Left ventricle myocardium inferior (tissue), 1 donor: ENCODE results near the gene WDR33. TPM values are rescaled to one million over a fixed set of nuclear protein-coding genes. Genes with fewer than 3 reads are reported as not detected.
A peak's percentile ranks its signal among the peaks of the same experiment; 100 is the strongest.

Source experiments
- DNase-seq: peaks from one replicate; pipeline ENCODE4 v3.0.0-alpha.2; 2020
- H3K27ac ChIP-seq: fragments of 200-600 bp; replicated peaks from 2 replicates; pipeline ENCODE4 v1.8.0; 2021
- H3K27me3 ChIP-seq: fragments of 200-600 bp; 2 replicates; pipeline ENCODE4 v1.8.0; 2021; ENCODE audit warnings: low read depth
- H3K36me3 ChIP-seq: fragments of 200-600 bp; 2 replicates; pipeline ENCODE4 v1.8.0; 2021
- H3K4me1 ChIP-seq: fragments of 200-600 bp; 2 replicates; pipeline ENCODE4 v1.8.0; 2021
- H3K4me3 ChIP-seq: fragments of 200-600 bp; 2 replicates; pipeline ENCODE4 v1.8.0; 2021; ENCODE audit warnings: mild to moderate bottlenecking, moderate library complexity
- H3K9me3 ChIP-seq: fragments of 200-600 bp; replicated peaks from 2 replicates; pipeline ENCODE4 v1.8.0; 2021
- intact Hi-C: fragments of 100-400 bp; cut with micrococcal nuclease; formaldehyde crosslinking; loops from one replicate; pipeline ENCODE4 v1.11.0; 2022
- total RNA-seq: library from RNA; stranded (reverse); fragmentation: NEBNext Ultra II Directional; extraction: Animal tissue kit (Norgen Biotek cat#: 25700); gene quantifications from one replicate; pipeline ENCODE4 v1.2.1, GENCODE V29; 2021
- TF ChIP-seq, protein P1 (sequence below): fragments of 200-600 bp; IDR thresholded peaks from 2 replicates; pipeline ENCODE4 v1.8.0; 2021; ENCODE audit warnings: antibody characterized with exemption, mild to moderate bottlenecking, borderline replicate concordance
- donor health status: DM: no; HTN: yes; CAD: no; lungs with severe emphysema.

Gene WDR33
- total RNA-seq, 1 donor from 2014 or later, result 38.9 TPM

DNA sequence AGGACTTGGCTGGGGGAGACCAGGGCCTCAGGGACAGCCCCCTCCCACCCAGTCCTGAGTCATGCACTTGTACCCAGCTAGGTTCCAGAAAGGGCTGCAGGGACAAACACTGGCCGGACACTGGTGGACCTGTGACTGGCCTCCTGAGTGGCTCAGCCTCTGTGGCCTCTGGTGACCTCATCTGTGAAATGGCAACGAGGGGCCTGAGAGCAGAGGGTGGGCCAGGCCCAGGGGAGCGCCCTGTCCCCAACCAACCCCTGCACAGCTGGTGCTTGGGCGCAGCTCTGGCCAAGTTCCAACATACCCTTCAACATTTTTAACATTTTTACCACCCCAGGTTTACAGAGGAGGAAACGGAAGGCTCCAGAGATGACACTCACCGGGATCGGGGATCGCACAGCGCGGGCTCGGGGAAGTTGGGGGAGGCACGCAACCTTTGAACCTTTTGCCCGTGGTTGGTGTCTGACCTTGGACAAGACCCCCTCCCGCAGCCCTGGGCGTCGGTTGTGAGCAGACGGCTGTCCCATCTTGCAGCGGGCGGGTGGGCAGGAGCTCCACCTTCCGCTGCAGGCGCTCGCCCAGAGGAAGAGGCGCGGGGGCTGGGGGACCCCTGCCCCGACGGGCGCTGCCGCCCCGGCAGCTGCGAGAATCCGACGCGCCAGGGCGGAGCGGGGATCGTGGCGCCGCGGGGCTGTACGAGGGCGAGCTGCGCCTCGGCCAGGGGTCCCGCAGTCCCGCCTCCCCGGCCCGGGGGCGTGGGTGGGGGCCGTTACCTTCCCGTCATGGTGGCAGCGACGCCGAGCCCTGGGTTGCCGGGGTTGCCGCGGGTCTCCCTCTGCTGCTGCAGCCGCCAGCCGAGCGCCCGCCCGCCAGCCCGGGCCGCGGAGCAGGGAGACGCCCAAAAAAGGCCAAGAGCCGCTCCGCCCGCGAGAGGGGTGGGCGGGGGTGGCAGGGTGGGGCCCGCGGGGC lies 136.4 kb downstream of the WDR33 start:
- intact Hi-C loops, result no loop called here
- peak overlapping the region; percentile 94 for H3K4me3 ChIP-seq
- H3K27me3 ChIP-seq, result no peaks in the 10 kb centered on the region
- peaks cover 22% of the 10 kb centered on the region for H3K36me3 ChIP-seq
- TF ChIP-seq, protein P1, sequence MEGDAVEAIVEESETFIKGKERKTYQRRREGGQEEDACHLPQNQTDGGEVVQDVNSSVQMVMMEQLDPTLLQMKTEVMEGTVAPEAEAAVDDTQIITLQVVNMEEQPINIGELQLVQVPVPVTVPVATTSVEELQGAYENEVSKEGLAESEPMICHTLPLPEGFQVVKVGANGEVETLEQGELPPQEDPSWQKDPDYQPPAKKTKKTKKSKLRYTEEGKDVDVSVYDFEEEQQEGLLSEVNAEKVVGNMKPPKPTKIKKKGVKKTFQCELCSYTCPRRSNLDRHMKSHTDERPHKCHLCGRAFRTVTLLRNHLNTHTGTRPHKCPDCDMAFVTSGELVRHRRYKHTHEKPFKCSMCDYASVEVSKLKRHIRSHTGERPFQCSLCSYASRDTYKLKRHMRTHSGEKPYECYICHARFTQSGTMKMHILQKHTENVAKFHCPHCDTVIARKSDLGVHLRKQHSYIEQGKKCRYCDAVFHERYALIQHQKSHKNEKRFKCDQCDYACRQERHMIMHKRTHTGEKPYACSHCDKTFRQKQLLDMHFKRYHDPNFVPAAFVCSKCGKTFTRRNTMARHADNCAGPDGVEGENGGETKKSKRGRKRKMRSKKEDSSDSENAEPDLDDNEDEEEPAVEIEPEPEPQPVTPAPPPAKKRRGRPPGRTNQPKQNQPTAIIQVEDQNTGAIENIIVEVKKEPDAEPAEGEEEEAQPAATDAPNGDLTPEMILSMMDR, result no peak
- DNase-seq, result peak; percentile 62
- H3K4me1 ChIP-seq, result peaks cover 94% of the 10 kb centered on the region
- no peaks in the 10 kb centered on the region for H3K9me3 ChIP-seq
- H3K27ac ChIP-seq, result peak overlapping the region; percentile 99

DNA sequence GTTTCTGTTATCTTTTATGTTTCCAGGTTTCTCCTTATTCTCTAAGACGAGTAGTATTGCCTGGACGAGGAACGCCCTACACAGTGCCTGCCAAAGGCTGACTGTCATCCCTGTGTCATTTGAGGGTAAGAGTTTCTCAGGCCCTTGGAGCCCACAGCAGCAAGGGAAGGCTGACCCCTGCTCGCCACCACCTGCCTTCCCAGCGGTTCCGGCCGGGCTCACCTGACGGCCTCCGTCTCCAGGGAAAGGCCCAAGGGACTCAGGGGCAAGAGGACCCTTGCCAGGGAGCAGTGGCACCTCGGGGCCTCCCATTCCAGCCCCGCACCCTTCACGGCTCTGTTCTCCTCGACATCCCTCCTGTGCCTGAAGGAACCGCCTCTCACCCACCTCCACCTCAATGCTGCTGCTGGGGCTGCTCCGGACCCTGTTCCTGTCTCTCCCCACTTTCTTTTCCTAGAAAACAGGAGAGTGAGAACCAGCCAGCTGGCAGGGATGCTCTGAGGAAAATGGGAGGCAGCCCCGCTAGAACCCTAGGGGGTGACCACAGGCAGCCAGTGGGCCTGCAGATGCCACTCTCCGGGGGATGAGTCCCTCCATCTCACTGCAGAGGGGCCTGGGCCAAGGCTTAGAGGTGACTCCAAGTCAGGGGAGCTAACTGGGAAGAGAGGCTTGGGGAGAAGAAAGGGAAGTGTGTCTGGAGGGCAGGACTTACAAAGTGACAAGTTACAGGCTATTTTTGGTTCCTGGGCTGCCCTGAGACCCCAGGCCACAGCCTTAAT lies 137.5 kb downstream of the WDR33 start:
- intact Hi-C loops, result no loop called here
- no peak for DNase-seq
- Histone ChIP-seq H3K27ac (peak overlapping the region; percentile 99), H3K4me3 (peak overlapping the region; percentile 94), H3K27me3 (no peaks in the 10 kb centered on the region), H3K36me3 (peaks cover 22% of the 10 kb centered on the region), H3K9me3 (no peaks in the 10 kb centered on the region), H3K4me1 (peaks cover 94% of the 10 kb centered on the region)
- TF ChIP-seq, protein P1, result no peak

DNA sequence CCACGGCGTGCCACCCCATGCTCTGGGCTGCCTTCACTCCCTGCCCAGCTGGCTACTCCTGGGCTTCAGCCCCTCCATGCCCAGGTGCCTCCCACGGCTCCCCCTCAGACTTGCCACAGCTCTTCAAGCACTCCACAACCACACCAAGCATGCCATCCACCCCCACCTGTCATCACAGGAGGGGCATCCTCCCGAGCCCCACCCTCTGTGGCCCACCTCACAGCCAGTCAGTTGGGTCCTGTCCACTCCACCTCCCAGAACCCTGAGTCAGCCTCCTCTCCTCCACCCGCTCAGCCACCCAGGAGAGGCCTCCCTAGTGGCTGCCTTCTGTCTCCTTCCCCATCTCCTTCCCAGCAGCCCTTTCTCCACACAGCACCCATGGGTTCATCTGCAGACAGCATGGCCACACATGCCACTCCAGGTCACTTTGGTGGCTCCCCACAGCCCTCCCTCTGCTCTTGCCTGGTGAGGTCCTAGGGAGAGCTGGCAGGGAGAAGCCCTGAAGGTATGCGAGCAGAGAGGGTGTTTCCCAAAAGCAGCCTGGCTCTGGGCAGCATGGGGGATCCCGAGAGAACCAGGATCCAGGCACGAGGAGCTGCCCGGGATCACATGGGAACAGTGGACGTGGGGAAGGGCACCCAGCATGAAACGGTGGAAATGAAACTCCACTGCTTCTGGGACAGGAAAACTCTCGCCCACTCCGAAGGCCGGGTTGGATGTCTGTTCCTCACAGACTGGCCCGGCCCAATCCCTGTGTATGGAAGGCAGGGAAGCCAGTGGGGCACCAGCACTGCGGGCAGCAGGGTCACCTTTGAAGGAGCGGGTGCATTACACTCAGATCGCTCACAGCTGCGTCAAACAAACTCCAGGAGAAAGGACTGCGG lies 138.4 kb downstream of the WDR33 start:
- H3K36me3 ChIP-seq, result peaks cover 22% of the 10 kb centered on the region
- intact Hi-C loops, result no loop called here
- peak overlapping the region; percentile 94 for H3K4me3 ChIP-seq
- H3K4me1 ChIP-seq, result peaks cover 95% of the 10 kb centered on the region
- TF ChIP-seq, protein P1, result no peak
- peaks cover 3% of the 10 kb centered on the region for H3K9me3 ChIP-seq
- DNase-seq, result no peak
- peak overlapping the region; percentile 99 for H3K27ac ChIP-seq
- no peaks in the 10 kb centered on the region for H3K27me3 ChIP-seq

DNA sequence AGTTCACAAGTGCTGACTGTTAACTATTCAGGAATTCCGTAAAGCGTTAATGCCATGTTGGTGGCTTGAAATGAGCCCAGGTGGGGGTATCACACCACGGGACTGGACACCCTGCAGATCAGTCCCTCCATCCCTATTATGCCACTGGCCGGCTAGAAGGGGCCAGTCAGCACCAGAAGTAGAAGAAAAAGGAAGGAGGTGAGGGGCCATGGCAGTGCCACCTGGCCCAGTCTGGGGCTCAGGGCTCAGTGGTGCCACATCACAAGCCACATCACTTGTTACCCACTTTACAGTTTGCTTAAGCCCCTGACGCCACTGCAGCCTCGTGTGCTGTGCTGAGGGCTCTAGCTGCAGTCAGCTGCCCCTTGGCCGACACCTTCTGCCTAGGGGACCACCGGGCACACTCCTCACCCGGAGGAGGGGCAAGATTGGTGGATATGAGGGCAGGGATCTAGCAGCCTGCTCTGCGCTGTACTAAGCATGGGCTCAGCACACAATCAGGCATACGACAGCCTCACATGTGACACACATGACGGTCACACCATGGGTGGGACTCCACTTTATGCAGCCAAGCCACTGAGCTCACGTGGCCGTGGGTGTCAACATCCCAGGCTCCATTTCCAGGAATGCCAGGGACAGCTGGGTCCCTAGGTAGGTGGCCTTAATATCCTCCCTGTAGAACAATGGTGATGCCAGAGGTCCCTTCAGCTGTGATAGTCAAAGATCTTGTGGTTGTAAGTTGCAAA lies 139.2 kb downstream of the WDR33 start:
- no peak for DNase-seq

More for the DNA sequence above, 139.2 kb downstream of the WDR33 start:
- peak overlapping the region; percentile 99 for H3K27ac ChIP-seq
- H3K9me3 ChIP-seq, result peaks cover 3% of the 10 kb centered on the region
- H3K4me3 ChIP-seq, result peak overlapping the region; percentile 94
- TF ChIP-seq, protein P1, result no peak
- H3K27me3 ChIP-seq, result no peaks in the 10 kb centered on the region
- intact Hi-C loops, result no loop called here
- H3K36me3 ChIP-seq, result peaks cover 22% of the 10 kb centered on the region
- peaks cover 95% of the 10 kb centered on the region for H3K4me1 ChIP-seq
